Activated T-helper 2 cell treated with anti-CD3 and anti-CD28 coated beads, Interferon-gamma antibody, Interleukin-2, Interleukin-4, amounts not matched to agents 10 μg/mL and 5 μg/mL and 100 μg/mL, durations not matched to agents 14 hours and 24 hours and 36 hours (primary cell): ENCODE measurements around the gene PAX5. TPM values are rescaled to one million over a fixed set of nuclear protein-coding genes. Genes with fewer than 3 reads are reported as not detected.
"Not testable (repeated sequence)": the region's sequence is repeated elsewhere in the genome, so short reads cannot be mapped to it uniquely, and the experiment has no call there.

Source experiments
- DNase-seq: peaks from one replicate; pipeline ENCODE4 v3.0.0; 2021; ENCODE audit warnings: low spot score
- H3K27ac Mint-ChIP-seq: one replicate; pipeline ENCODE4 v1.8.0; 2021; ENCODE audit warnings: mixed read lengths
- H3K27me3 Mint-ChIP-seq: one replicate; pipeline ENCODE4 v1.8.0; 2021; ENCODE audit warnings: low read depth, mixed read lengths
- H3K36me3 Mint-ChIP-seq: one replicate; pipeline ENCODE4 v1.8.0; 2021; ENCODE audit warnings: low read depth, mixed read lengths
- H3K4me1 Mint-ChIP-seq: one replicate; pipeline ENCODE4 v1.8.0; 2021; ENCODE audit warnings: low read depth, mixed read lengths
- H3K4me3 Mint-ChIP-seq: one replicate; pipeline ENCODE4 v1.8.0; 2021; ENCODE audit warnings: low read depth, mild to moderate bottlenecking, moderate library complexity, mixed read lengths
- H3K9me3 Mint-ChIP-seq: one replicate; pipeline ENCODE4 v1.8.0; 2021; ENCODE audit warnings: mixed read lengths
- intact Hi-C: fragments of 100-400 bp; cut with micrococcal nuclease; formaldehyde crosslinking; loops from one replicate; pipeline ENCODE4 v1.15.1; 2023
- total RNA-seq: library from RNA; stranded (reverse); gene quantifications from 2 replicates; pipeline ENCODE4 v1.2.3, GENCODE V29; 2022

PAX5 gene
- total RNA-seq, 1 donor from 2014 or later: 0.34 TPM

- intact Hi-C loops, H3K4me3 Mint-ChIP-seq, H3K4me1 Mint-ChIP-seq, DNase-seq, H3K36me3 Mint-ChIP-seq, H3K9me3 Mint-ChIP-seq, H3K27ac Mint-ChIP-seq: not testable (repeated sequence)
- peaks cover 64% of the 10 kb centered on the region for H3K27me3 Mint-ChIP-seq
Measured at GRCh38 chr9:37054363-37054720, 20.3 kb upstream of the PAX5 start.

GRCh38 chr9:37053684-37054362 lies 19.8 kb upstream of the PAX5 start:
- Mint-ChIP-seq H3K27ac (no peak overlapping the region), H3K9me3 (no peaks in the 10 kb centered on the region), H3K4me1 (no peaks in the 10 kb centered on the region), H3K4me3 (no peak overlapping the region), H3K27me3 (peaks cover 60% of the 10 kb centered on the region), H3K36me3 (no peaks in the 10 kb centered on the region)
- DNase-seq: no peak
- intact Hi-C loops: no loop called here

DNA sequence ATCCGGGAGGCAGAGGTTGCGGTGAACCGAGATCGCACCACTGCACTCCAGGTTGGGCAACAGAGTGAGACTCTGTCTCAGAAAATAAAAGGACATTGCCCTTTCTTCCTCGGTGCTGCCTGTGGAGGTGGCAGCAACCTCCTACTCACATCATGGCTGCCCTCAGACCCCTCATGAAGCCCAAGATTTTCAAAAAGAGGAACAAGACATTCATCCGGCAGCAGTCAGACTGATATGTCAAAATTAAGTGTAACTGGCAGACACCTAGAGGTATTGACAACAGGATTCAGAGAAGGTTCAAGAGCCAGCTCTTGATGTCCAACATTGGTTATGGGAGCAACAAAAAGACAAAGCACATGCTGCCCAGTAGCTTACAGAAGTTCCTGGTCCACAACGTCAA lies 12.6 kb upstream of the PAX5 start:
- DNase-seq: no peak
- intact Hi-C loops: no loop called here
- no peaks in the 10 kb centered on the region for H3K4me1 Mint-ChIP-seq
- H3K9me3 Mint-ChIP-seq: no peaks in the 10 kb centered on the region
- H3K36me3 Mint-ChIP-seq: no peaks in the 10 kb centered on the region
- no peak overlapping the region for H3K27ac Mint-ChIP-seq
- H3K27me3 Mint-ChIP-seq: peaks cover 61% of the 10 kb centered on the region
- H3K4me3 Mint-ChIP-seq: no peak overlapping the region

GRCh38 chr9:37042421-37042820 lies 8.4 kb upstream of the PAX5 start:
- DNase-seq: no peak
- H3K27me3 Mint-ChIP-seq: peaks cover 82% of the 10 kb centered on the region
- H3K27ac Mint-ChIP-seq: no peak overlapping the region
- no peaks in the 10 kb centered on the region for H3K9me3 Mint-ChIP-seq
- intact Hi-C loops: no loop called here
- no peaks in the 10 kb centered on the region for H3K36me3 Mint-ChIP-seq
- H3K4me1 Mint-ChIP-seq: peaks cover 2% of the 10 kb centered on the region
- H3K4me3 Mint-ChIP-seq: no peak overlapping the region

- Mint-ChIP-seq H3K27ac (no peak overlapping the region), H3K4me3 (no peak overlapping the region), H3K4me1 (peaks cover 17% of the 10 kb centered on the region), H3K36me3 (peaks cover 4% of the 10 kb centered on the region), H3K9me3 (no peaks in the 10 kb centered on the region), H3K27me3 (peaks cover 84% of the 10 kb centered on the region)
- intact Hi-C loops: no loop called here
- no peak for DNase-seq
Measured at GRCh38 chr9:37040508-37041127, 6.5 kb upstream of the PAX5 start.

GRCh38 chr9:37038943-37039464 lies 4.9 kb upstream of the PAX5 start:
- DNase-seq: no peak
- H3K4me3 Mint-ChIP-seq: no peak overlapping the region
- intact Hi-C loops: no loop called here
- no peaks in the 10 kb centered on the region for H3K9me3 Mint-ChIP-seq
- H3K36me3 Mint-ChIP-seq: peaks cover 4% of the 10 kb centered on the region
- H3K27me3 Mint-ChIP-seq: peaks cover 85% of the 10 kb centered on the region
- peaks cover 22% of the 10 kb centered on the region for H3K4me1 Mint-ChIP-seq
- no peak overlapping the region for H3K27ac Mint-ChIP-seq

DNA sequence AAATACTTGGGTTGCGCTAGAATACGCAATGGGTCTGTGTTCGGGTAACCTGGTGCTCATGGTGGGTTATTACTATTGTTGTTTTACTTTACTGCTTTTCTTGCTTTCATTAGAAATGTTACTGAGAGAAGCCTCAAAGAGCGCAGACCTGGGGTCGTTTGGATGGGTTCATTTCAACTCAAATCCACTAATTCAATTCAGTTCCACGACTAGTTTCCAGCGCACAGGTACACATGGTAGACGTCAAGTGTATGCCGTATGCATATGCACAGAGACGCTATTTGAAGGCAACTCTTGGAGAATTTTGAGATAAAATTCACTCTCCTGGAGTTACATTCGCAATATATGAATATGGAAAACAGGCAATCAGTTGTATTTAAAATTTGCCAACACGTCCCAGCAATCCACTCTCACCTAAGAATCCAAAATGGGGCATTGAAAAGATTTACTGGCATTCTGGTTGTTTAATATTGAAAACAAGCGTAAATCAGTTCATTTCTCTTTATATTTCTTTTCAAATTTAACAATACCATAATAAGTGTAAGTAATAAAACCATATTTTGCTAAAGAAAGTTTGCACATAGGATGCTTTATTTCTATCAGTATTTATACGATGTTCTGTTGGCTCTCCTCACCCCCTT lies 4.4 kb upstream of the PAX5 start:
- intact Hi-C loops: no loop called here
- Mint-ChIP-seq H3K27ac (no peak overlapping the region), H3K4me1 (peaks cover 22% of the 10 kb centered on the region), H3K36me3 (peaks cover 4% of the 10 kb centered on the region), H3K27me3 (peaks cover 84% of the 10 kb centered on the region), H3K4me3 (peak overlapping the region; percentile 42), H3K9me3 (no peaks in the 10 kb centered on the region)
- DNase-seq: no peak

DNA sequence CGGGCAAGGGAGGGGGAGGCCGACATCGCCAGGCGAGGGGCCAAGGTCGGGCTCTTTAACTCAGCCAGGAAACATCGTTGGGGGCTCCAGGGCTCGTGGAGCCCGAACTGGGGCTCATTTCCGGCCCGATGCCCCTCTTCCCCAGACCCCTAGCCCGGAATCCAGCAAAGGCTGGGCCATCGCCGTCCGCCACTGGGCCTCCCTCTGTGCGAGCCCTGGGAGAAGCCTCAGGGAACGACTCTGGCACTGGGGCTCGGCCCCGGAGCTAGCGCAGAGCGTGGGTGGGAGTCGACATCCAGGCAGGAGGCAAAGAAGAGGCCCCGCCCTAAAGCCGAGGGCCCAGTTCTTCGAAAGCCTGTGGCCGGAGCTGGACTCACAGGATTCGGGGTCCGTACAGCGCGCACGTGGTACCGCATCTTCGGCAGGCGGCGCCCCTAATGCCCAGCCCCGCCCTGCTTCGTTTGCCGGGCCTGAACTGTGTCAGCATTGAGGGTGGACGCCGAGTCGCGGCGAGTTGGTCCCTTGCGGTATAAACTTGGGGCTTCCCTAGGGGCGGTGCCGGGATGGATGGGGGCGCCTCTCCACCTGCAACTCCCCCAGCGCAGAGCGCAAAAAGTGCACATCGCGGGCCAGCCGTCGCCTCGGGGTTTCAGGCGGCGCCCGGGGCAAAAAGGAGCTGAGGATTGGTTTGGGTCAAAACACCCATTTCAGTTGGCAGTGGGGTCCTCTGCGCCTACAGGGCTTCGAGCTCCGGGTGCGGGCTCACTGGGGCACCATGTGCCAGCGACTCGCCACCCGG lies 3.6 kb upstream of the PAX5 start:
- Mint-ChIP-seq H3K4me1 (peaks cover 22% of the 10 kb centered on the region), H3K27ac (no peak overlapping the region), H3K9me3 (no peaks in the 10 kb centered on the region), H3K36me3 (peaks cover 4% of the 10 kb centered on the region), H3K27me3 (peaks cover 84% of the 10 kb centered on the region), H3K4me3 (peak overlapping the region; percentile 73)
- no peak for DNase-seq
- intact Hi-C loops: loop anchor here (1.0 kb wide), 1 partner anchor 10 kb away; no protein-coding TSS in a partner anchor

DNA sequence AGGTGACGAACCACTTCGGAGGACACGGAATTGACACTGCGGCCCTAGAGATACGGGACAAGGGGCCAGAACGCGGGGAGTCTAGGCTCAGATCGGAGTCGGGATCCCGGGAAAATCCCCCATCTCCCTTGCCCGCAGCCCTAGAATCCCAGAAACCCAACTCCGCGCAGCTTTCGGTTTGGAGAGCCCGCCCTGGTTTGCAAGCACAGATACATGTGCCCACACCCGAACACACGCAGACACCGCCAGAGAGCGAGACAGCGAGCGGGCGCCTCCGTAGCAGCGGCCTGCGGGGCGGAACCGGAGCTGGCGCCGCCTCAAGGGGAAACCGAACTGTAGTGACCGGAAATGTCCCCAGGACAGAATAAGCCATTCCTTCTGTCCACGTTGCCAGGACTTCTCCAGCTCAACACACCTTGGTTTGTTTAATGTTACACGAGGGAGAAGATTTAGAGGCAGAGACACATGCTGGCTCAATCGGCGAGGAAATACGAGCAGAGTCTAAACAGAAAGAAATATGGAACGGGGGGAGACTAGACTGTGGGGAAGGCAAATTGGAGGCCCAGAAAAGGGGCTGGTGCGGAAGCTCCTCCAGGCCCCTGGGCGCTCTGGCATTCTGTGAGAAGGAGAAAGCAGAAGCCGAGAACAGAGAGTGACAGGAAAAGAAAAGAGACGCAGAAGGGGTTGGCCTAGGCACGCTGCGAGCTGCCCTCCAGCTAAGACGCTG lies 2.9 kb upstream of the PAX5 start:
- DNase-seq: peak; percentile 40
- Mint-ChIP-seq H3K4me3 (peak overlapping the region; percentile 73), H3K27me3 (peaks cover 84% of the 10 kb centered on the region), H3K36me3 (peaks cover 4% of the 10 kb centered on the region), H3K27ac (peak overlapping the region; percentile 33), H3K4me1 (peaks cover 22% of the 10 kb centered on the region), H3K9me3 (no peaks in the 10 kb centered on the region)
- intact Hi-C loops: loop anchor here (1.0 kb wide), 1 partner anchor 10 kb away; no protein-coding TSS in a partner anchor

- Mint-ChIP-seq H3K36me3 (peaks cover 4% of the 10 kb centered on the region), H3K4me1 (peaks cover 22% of the 10 kb centered on the region), H3K4me3 (peak overlapping the region; percentile 73), H3K9me3 (no peaks in the 10 kb centered on the region), H3K27ac (no peak overlapping the region), H3K27me3 (peaks cover 84% of the 10 kb centered on the region)
- intact Hi-C loops: no loop called here
- no peak for DNase-seq
Measured at GRCh38 chr9:37036371-37036775, 2.3 kb upstream of the PAX5 start.

DNA sequence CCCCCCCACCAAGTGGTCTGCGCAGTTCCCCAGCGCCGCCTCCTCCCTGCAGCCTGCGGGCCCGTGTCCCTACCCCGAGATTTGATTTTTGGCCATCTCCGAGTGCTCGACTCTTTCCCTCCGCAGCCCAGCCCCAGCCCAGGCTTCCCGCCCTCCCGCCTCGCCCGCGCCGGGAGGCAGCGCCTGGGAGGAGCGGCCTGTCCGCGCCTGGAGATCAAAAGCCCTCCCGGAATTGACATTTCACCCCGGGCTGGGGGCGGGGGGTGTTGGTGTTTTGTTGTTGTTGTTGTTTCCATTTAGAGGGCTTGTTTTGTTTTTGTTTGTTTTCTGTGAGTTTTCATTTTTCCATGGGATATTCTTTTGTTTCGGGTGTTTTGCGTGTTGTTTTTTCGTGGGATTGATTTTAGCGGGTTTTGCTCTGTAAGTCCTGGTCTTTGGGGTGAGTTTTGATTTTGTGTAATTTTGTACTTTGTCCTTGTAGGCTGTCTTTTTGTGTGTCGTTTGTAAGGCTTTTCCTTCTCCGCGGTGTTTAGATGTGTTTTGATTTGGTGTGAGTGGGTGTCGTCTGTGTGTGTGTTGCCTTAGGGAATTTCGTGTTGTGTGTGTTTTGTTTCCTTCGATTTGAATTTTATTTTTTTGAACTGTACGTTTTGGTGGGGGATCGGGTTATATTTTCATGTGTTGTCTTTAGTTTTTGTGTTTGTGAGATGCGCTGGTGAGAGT lies 1.7 kb upstream of the PAX5 start:
- Mint-ChIP-seq H3K36me3 (peaks cover 4% of the 10 kb centered on the region), H3K9me3 (no peaks in the 10 kb centered on the region), H3K4me1 (peaks cover 22% of the 10 kb centered on the region), H3K4me3 (peak overlapping the region; percentile 73), H3K27me3 (peaks cover 84% of the 10 kb centered on the region), H3K27ac (peak overlapping the region; percentile 1)
- DNase-seq: no peak
- intact Hi-C loops: no loop called here
